DMS 273 treated with DMSO at 0.1 percent for 48 hours (cell line): ENCODE measurements around the gene SYK.
"Not testable (repeated sequence)": the region's sequence is repeated elsewhere in the genome, so short reads cannot be mapped to it uniquely, and the experiment has no call there.

Experiments used
- DNase-seq: peaks from one replicate; lab custom pipeline; 2025; lab: John Stamatoyannopoulos, UW

SYK gene

GRCh38 chr9:90801241-90801972 lies at the start of gene SYK:
SYK (plus strand) TSS chr9:90801819; CDS start chr9:90843899, 42,080 bp downstream.
- no peak for DNase-seq

DNA sequence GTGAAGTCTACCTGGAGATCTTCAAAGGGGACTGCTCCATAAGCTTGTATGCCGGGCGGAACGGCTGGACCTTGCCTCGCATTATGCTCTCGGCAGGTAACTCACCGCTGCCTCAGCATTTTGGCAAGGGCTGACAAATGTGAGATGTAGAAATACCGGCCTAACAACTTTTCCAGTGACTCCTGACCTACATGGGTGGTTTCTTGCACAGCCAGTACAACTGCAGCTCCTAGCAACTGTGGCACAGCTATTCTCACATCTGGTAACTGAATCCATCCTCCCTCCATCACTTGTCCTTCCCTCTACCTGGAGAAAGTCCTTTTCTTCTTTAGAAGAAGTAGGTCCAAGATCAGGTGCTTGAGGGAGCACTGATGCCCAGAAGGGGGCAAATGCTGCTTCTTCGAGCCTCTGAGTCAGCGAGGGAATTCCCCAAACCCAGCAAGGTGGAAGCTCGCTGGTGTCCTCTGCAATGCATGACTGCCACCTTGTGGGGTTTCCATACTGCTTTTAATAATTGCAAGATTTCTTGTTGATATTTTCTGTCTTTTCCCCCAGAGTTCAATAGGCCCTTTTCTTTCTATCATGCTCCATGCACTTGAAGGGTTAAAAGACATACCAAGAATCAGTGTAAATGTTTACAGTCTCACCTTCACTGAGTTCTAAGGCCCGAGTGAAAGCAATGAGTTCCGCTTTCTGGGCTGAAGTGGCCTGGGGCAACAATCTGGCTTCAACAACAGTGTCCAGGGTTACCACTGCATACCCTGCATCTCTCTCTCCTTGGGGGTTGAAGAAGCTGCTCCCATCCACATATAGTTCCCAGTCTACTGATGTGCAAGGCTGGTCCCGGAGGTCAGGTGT lies 45.9 kb upstream of the SYK start:
- not testable (repeated sequence) for DNase-seq

DNA sequence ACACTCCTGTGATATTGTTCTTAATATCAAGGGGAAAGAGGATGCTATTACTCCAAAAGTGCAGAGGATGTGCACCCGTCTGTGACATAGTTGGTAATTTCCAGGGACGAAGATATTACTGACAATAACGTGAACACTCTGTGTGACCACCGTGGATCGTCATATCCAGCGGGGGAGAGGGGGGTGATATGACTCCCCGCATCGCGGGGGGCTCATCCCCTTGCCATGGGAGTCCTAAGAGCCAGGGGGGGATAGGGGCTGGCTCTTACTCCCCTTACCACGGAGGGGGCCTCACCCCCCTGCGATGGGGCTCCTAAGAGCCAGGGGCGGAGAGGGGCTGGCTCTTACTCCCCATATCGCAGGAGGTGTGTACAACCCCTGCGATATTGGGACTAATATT lies 41.0 kb upstream of the SYK start:
- not testable (repeated sequence) for DNase-seq

DNA sequence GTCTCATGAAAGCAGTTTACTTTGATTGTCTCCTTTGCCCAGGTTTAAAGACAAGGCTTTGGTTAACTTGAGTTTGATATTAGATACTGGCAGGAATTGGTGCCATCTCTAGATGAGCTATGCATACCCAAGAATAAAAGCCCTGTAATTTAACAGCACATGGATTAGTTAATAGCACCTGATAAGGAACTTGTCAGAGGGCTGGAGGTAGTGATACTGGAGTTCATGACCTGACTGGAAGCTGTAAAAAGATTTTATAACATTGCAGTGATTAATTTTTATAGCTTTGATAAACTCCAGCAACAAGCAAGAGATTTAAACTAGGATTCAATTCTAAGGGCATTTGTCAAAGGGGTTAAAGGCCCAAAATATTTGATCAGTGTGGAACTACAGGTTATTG lies 34.9 kb upstream of the SYK start:
- no peak for DNase-seq

DNA sequence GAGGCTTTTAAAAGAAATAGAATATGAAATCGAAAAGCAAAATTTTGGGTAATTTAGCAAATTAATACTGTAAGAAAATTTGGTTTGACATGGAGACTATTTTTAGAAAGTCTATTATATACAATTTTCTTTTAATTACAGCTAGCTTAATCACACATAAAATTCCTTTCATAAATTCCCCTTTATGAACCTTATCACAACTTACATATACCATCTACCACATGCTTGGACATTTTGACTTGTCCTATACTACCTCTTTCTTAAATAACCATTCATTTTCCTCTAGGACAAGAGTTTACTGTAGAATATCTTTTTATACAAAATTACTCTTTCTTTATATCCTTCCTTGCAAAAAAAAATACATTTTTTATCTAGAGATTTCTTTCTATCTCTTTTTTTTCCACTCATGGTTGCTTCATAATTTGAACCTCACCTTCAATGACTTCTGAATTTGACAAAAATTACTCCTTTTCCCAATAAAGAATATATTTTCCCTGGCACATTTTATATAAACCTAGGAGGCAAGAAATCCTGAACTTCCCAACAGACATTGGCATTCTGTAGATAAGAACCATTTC lies 34.0 kb upstream of the SYK start:
- DNase-seq: no peak

GRCh38 chr9:90770182-90770738 lies 31.4 kb upstream of the SYK start:
- no peak for DNase-seq

GRCh38 chr9:90770927-90771326 lies 30.7 kb upstream of the SYK start:
- no peak for DNase-seq

DNA sequence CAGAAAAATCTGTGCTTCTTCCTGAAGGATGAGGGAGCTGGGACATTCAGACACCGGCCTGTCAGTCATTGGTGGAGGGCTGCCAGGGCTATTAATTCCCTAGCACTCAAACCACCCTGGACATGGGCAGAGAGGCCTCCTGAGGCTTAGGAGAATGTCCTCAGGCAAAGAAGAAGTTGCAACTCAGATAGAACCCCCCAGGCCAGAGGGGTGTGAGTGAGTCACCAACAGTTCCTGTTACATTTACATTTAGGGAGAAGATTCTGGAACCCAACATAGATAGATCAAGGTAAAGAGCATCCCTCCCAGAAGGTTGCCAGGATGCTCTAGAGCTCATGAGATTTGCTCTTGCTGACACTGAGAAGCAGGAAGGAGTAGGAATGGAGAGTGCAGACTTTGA lies 29.2 kb upstream of the SYK start:
- no peak for DNase-seq

GRCh38 chr9:90773617-90774016 lies 28.0 kb upstream of the SYK start:
- DNase-seq: no peak

DNA sequence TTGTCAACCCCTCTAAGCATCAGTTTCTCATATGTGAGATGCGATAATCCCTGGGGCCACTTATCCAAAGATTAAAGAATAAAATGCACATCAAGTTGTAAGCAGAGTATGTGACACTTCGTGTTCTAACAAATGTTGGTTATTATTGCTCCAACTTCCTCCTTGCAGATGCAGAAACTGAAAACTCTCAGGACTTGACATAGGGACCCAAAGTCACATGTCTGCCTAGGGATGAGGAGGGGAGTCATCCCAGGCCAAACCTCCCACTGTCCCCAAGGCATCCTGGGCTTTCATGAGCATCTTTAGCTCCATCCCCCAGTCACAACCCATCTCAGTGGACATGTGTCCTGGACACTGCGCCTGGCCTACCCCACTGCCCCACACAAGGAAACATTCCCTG lies 27.5 kb upstream of the SYK start:
- no peak for DNase-seq

- DNase-seq: no peak
Observed at GRCh38 chr9:90774682-90775081, 26.9 kb upstream of the SYK start.

GRCh38 chr9:90775657-90776056 lies 26.0 kb upstream of the SYK start:
- DNase-seq: no peak

GRCh38 chr9:90778746-90779145 lies 22.9 kb upstream of the SYK start:
- DNase-seq: no peak

GRCh38 chr9:90783552-90783951 lies 18.1 kb upstream of the SYK start:
- DNase-seq: no peak

- no peak for DNase-seq
Observed at GRCh38 chr9:90783964-90784363, 17.7 kb upstream of the SYK start.

DNA sequence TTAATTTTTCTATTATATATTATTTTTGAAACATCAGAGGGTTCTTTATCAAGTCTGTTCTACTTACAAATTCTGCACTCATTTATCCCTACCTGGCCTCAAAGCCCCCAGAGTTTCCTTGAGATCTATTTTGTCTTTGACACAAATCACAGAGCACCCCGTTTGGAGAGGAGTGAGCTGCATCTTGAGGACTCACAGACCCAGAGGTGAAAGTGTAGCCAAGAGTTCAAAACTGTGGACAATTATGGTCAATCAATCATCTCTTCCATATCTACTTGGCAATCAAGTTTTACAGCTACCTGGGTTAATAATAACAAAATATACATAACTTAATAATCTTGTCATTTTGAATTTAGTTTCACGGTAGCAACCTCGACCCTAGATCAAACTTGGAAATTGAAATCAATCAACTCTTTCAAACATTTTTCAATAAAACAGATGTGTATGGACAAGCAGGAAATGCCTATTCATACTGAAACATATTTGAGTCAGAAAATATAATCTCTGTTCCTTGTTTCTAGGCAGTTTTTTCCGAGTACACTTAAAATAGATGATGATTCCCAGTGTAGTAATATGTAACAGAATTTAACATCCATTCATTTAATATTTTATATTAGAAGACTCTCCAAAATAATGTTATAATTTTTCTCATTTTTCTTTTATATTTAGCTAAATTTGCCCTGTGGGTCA lies 13.7 kb upstream of the SYK start:
- no peak for DNase-seq

DNA sequence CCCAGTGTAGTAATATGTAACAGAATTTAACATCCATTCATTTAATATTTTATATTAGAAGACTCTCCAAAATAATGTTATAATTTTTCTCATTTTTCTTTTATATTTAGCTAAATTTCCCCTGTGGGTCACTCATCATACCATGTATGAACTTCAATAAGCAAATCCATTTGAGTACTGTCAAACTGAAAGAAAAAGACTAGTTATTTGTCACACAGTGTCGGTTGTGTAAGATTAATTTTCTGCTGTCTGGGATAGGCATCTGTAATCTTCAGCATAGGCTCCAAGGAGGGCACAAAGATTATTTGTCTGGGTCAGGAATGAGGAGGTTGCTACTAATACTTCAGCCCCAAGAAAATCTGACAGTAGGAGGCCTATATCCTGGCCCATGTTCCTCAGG lies 13.1 kb upstream of the SYK start:
- DNase-seq: not testable (repeated sequence)

DNA sequence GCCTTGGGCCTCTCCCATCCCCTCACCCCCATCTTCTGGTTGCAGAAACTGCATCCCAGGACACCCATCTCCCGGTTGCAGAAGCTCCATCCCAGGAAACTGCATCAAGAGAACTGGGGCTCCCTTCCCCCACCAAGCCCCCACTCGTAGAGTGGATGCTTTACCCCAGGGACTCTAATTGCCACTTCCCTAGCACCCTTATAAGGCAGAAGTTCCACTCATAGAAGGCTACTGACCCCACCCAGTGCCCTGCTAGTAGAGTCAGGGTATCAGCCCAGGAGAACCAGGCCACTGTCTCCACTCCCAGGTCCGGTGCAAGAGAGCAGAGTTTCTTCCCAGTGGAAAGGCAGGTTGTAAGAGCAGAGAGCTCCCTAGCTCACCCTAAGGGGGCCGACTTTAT lies 12.2 kb upstream of the SYK start:
- no peak for DNase-seq

DNA sequence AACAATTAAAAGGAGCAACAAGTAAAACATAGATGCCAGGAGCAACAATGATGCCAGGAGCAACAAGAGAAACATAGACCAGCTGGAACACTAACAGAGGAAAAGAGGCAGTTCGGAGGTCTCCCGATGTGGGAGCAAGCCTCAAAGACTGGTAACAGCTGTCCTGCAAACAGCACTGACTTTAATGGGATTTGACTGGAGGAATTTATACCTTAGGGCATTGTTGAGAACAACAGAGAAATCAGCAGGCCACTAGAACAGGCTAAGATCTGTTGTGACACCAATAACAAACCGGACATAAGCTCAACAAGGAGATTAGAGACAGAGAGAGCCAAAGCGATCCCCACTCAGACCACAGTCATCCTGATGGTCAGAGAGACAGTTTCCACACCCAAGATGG lies 11.8 kb upstream of the SYK start:
- DNase-seq: no peak

DNA sequence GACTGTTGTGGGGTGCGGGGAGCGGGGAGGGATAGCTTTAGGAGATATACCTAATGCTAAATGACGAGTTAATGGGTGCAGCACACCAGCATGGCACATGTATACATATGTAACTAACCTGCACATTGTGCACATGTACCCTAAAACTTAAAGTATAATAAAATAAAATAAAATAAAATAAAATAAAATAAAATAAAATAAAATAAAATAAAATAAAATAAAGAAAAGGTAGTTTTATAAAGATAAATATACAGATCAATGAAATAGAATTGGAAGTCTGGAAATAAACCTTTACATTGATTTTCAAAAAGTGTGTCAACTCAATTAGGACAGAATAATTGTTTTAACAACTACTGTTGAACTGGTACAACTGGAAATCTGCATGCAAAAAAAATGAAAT lies 8.6 kb upstream of the SYK start:
- not testable (repeated sequence) for DNase-seq

DNA sequence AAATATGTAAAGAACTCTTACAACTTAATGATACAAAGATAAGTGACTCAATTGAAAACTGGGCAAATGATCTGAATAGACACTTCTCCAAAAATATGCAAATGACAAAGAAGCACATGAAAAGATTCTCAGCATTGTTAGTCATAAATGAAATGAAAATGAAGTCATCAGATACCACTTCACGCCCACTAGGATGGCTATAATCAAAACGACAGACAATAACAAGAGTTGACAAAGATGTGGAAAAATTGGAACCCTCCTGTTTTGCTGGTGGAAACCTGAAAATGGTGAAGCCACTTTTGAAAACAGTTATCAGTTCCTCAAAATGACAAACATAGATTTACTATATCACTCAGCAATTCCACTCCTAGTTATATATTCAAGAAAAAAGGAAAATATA lies 7.9 kb upstream of the SYK start:
- DNase-seq: no peak

DNA sequence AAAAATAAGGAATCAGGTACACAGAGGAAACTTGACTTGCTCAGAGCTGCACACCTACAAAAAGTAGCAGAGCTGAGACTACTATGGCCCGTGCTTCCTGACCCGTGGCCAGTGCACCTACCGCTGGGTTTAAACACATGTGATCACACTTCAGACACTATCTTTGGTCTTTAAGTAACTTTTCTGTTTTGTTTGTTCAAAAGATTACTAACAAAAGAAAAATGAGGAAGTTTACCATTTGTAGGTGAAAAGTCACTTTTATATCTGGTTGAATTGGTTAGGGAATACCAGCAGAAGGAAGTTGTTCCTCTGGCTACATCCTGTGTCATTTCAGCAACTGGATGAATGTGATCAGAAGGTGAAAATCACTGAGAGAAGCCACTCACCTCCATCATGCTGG lies 6.5 kb upstream of the SYK start:
- no peak for DNase-seq
